ENCODE data around the gene GPR137B.
"Not testable (repeated sequence)": the region's sequence is repeated elsewhere in the genome, so short reads cannot be mapped to it uniquely, and the experiment has no call there.

Gene GPR137B

DNA sequence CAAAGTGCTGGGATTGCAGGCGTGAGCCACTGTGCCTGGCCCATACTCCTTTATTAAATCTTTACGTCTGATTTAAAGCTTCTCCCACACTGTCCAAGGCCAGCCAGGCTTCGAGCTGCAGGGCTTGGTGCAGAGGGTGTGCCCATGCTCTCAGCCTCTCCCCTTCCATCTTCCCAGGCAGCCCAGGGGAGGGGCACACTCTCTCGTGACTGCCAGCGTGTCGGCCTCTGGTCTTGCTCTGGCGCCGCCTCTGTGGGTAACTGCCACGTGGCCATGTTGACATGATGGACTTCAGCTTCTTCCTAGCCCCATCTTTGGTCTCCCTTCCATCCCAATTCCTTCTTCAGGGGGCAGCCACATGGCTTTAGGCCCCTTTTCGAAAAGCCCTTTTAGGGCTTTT is 4.7 kb downstream of the GPR137B start:
- DNase-seq: no peak

DNA sequence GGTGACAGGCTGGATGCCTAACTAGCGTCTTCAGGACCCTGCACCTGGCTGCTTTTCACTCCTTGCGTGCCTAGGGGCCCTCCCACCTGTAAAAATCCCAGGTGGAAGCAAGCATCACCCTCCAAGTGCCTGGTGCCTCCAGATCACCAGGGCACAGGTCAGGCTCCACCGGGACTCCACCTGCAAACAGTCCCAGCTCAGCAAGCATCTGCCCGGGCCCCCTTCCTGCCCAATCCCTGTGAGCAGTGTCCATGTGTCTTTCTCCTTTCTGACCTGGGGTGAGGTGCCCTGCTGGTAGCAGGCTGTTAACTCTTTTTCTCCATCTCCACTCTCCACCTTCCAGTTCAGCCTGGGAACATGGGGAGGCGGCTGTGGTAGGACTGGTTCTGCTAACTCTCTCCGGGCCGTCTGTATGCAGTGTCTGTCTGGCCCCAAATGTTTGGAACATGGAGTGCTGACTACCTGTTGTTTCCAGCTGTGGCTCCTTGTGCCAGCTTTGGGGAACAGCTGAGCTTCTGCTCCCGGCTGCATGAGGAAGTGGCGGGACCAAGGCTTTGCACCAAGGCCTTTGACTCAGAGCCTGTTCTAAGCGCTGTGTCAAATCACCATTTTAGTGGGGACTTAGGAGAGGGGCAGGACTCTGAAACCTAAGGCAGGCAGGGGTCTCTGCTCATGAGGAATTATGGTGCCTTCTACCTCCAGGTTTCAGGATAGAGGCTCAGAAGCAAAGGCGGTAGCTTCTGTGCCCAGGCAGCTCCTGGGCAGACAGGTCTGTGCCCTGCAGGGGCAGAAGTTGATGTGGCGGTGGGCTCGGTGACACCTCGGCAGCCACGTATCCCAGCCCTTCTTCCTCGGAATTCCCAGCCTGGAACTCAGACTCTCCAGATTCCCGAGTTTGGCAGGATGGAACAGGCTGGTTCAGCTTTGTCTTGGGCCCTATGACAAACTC is 5.5 kb downstream of the GPR137B start:
- DNase-seq: no peak

DNA sequence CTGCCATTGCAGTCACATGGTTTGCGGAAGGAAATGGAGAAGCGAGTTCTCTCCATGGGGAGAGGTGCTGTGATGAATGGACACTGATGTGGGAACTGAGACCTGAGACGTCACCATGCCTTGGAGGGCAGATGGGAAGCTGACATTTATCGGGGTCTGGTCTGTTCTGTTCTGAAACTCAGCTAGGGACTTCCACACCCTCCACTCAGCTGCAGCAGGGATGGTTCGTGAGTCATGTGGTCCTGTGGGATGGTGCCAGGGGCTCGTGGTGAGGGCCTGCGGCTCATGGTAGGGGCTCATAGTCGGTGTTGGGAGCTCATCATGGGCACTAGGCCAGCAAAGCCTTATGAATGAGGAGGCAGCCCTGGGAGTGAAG is 6.1 kb downstream of the GPR137B start:
- DNase-seq: no peak

DNA sequence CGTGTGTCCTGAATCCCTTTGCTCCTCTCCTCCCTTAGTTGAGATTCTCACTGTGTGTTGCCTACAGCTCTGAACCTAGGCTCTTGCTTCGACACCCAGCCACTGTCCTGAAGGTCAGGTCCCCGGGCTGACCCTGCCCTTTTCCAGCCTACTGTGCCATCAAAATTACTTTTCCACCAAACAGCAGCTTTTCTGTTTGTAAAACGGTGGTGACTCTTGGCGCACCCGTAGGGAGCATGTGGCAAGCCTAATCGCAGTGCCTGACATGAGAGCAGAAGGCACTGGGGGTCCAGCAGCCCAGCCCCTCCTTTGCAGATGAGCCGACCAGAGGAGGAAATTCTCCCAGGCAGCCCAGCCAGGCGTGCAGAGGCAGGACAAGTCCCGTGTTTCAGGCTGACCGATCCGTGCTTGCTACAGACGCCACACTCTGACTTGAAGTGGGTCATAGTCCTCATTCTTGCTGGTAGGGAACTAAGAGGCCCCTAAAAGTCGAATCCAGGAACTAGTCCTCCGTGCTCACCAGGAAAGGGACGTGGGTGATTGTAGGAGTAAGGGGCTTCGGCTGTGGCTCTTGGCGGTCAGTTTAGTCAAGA is 6.8 kb downstream of the GPR137B start:
- no peak for DNase-seq

DNA sequence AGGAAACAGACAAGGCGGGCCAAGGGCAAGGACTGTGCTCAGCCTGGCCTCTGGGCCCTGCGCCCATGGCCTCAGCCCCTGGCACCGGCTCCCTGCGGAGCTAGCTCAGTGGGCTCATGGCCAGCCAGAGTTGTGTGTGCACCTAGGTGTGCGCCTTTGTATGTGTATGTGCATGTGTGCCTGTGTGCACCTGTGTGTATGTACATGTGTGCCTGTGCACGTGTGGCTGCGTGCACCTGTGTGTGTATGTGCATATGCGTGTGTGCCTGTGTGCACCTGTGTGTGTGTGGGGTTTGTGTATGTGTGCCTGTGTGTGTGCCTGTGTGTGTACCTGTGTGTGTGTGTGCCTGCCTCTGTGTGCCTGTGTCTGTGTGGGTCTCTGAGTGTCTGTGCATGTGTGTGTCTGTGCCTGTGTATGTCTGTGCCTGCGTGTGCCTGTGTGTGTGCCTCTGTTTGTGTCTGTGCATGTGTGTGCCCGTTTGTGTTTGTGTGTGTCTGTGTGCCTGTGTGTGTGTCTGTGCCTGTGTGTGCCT is 7.4 kb downstream of the GPR137B start:
- no peak for DNase-seq

DNA sequence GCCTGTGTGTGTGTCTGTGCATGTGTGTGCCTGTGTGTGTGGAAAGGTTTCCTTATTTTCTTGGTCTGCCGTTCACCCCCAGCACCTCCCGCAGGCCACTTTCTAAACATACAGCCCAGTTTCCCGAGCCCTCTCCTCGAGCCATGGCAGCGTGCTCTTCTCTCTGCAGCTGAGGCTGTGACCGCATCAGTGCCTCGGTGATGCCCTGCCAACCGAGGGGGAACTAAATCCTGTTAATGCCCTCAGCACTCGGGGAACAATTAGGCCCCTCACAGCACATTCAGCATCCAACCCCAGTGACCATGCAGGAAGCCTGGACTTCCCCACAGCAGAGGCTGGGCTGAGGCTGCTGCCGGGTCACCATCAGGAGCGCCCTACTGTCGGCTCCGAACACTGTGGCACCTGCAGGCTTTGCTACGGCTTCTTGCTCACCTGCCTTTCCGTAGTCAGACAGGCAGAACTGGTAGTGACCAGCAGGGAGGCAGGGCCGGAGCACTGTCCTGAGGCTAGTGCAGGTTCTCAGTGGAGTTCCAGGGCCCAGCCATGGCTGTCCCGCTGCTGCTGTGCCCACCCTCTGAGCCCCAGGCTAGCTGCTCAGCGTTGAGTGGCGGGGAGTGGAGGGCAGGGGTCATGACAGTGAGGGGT is 8.1 kb downstream of the GPR137B start:
- DNase-seq: no peak

DNA sequence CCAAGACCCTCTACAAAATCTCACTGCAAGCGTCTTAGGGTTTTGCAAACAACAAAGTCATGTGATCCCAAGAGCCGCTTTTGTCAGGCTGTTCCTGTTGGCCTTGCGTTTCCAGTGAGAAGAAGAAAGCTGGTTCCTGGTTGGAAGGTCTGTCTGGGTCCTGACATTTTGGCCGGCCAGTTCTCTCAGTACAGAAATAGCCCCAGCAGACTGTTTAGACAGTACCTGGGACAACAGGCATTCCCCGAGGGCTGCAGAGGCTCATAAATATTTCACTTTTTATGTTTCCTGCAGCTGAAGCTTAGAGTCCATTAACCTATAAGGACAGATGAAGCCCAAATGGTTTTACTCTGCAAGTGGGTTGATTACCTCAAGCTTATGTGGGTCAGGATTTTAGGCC is 8.6 kb downstream of the GPR137B start:
- DNase-seq: no peak

DNA sequence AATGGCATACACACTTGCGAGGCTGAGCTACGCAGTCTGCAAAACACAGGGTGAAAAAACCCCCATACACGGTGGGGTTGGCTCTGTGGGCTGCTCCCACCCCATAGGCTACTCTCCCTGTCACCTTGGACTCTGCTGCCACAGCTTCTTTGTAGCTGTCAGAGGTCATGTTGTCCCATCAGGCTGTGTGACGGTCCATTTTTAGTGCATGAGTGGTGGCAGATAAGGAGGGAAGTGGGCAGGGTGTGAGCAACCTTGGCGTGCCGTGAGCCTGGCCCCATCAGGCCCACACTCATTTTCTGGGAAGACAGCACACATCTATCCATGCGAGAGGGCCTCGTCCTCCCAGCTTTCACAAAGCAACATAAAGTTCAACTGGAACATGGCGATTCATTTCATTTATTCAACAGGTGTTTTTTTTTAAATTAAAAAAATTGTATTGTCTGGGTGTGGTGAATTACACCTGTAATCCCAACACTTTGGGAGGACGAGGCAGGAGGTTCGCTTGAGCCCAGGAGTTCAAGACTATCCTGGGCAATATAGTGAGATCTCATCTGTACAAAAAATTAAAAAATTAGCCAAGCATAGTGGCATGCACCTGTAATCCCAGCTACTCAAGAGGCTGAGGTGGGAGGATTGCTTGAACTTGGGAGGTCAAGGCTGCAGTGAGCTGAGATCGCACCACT is 9.5 kb downstream of the GPR137B start:
- no peak for DNase-seq

DNA sequence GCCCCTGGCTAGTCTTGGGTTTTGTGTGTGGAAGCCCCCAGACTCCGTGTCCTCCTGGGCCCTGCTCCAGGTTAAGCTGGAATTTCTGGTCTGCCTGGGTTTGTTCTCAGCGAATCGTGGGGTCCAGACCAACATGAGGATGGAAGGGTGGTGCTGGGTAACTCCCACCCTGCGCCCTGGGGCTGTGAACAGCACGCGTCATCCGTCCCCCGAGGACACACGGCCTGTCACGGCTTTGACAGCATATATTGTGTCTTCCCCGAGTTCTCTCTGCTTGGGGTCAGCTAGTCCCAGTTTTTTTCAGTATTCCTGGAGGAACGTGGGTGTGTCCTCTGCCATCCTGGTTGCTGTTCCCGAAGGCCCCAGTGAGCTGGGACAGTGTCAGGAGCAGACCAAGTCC is 11.8 kb downstream of the GPR137B start:
- DNase-seq: no peak

DNA sequence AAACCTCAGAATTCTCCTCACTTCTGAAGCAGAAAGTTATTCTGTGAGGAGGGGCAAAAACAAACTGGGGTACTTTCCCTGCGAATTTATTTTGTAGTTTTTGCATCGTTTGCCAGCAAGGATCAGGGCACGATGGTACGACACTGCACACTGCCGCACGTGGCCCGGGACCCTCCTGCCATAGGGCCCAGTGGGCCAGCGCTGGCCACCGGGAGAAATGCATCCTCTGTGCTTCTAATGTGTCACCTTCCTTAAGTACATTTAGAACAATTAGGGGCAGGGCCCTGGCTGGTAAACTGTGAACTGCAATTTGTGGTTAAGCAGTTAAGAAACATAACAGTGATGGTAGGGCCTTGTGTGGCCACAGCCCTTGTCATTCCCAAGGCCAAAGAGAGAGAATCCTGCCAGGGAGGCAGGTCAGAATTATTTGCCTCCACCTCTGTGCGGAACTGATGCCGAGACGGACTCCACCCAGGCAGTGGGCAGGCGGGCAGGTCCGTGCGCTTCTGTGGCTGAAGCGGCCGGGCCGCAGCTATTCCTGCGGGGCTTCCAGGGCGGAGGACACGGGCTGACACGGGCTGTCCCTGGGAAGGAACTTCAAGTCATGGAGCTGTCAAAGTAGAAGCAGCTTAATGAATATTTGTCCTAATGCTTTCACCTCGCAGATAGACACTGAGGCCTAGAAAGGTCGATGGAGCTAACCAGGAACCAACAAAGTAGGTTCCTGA is 12.5 kb downstream of the GPR137B start:
- no peak for DNase-seq

DNA sequence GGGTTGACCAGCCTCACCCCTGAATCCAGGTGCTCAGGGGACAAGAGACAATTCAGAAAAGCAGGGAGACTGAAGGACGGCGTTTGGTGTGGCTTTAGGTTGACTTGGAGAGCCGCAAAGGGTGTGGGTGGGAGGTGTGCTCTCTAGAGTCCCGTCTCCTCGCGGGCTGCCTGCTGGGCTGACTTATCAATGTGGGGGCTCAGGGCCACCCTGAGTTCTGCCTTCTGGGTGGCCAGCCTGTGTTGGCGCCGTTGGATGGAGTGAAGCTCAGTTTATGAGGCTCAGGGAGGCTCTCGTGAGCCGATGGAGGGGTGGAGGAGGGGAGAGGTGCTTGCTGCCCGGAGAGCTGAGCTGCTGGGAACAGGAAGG is 13.0 kb downstream of the GPR137B start:
- no peak for DNase-seq

DNA sequence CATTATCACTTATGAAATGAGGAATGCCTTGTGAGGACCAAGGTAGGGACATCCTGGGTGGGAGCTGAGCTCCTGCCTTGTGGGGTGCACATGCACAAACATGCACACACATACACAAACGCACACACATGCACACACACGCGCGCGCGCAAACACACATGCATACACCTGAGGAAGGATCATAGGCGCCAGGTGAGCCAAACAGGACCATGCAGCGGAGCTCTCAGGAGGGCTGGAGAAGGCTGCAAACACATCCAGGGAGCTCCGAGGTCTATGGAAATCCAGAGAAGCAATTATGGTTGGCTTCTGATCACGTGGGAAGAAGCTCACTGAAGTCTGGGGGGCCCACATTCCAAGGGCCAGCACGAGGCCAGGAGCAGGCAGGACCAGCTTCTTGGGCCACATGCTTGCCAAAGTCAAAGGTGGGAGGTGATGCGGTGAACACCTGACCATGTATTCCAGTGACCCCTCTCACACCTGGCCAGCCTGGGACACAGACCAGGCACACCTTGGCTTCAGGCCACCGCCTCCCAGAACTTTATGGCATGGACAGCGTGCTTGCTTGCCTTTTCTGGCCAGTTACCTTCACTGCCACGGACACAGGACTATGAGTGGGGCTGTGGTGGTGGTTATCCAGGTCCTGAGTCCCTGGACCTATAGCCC is 13.6 kb downstream of the GPR137B start:
- no peak for DNase-seq

DNA sequence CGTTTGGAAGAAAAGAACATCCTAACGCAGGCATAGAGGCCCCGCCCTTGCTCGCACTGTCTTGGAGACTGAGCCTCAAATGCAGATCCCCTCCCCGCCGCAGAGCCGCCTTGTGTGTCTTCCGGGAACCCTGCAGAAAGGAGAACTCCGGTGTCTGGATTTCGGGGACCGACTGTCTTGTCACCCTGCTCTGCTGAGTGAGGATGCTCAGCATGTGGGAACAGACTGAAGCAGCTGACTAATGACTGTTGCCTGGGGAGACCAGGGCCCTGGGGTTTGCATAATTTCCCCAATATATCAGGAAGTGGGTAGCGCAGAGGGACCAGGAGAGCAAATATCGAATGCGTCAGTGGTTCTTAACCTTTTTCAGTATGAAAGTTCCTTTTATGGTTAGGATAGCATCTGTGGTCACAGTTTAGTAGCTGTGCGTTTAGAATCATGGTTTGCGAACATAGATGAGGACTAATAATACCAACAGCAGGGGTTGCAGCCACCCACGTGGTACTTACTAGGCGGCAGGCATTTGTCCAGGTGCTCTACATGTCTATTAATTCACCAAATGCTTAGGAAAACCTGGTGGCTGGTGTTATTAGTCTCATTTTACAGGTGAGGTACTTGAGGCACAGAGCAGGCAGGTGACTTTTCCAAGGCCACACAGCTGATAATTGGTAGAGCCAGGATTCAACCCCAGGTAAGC is 14.3 kb downstream of the GPR137B start:
- DNase-seq: peak; percentile 62

DNA sequence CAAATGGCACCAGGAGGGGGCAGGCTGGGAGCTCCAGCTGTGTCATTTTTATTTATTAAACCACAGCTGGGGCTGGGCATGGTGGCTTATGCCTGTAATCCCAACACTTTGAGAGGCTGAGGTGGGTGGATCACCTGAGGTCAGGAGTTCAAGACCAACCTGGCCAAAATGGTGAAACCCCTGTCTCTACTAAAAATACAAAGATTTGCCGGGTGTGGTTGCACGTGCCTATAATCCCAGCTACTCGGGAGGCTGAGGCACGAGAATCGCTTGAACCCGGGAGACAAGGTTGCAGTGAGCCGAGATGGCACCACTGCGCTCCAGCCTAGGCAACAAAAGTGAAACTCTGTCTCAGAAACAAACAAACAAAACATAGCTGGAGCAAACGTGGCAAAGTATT is 15.7 kb downstream of the GPR137B start:
- DNase-seq: not testable (repeated sequence)

DNA sequence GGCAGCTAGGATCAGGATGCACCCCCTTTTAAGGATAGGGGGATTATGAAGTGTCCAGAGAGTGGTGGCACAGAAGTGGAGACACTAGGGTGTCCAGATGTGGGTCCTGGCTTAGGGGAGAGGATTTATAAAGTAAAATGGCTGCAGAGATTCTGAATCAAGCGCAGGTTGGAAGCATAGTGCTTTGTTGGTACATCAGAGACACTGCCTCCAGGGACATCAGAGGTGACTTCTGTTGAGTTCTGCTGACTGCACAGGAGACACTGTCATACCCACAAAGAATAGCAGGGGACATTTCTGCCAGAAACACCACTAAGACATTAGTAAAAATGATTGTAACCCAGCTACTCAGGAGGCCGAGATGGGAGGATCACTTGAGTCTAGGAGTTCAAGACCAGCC is 16.4 kb downstream of the GPR137B start:
- no peak for DNase-seq

DNA sequence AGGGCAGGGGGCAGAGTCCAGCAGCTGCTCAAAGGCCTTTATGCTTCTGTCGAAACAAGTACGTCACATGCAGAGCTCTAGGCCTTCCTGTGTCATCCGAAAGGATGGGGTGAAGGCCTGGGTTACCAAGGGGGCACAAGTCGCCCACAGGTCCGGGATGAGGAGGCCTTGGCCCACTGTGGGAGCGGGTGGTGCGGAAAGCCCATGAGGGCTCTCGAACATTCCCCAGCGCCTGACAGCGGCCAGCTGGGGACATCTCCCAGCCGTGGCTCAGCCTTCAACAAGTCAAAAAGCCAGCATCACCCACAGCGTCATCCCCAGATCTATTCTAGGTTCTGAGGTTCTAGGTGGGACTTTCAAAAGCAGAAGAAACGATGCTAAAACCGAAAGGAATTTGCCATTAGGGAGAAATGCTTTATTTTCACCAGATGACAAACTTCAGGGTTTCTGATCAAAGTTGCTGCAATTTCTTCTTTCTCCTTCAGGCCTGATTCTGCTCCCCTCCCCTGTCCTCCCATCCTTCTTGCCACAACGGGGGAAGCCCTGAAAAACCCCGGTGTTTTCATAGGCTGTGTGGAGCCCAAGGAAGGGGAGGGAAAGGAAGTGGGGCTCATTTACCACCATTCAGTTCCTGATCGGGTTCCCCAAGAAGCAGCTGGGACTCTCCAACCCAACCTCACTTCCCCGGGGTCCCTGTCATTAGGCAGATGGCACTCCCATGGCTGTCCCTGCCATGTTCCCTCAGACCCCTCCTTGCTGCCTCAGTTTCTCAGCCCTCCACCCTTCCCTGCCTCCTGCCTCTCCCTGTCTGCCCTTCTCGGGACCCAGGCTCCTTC is 17.6 kb downstream of the GPR137B start:
- DNase-seq: no peak

DNA sequence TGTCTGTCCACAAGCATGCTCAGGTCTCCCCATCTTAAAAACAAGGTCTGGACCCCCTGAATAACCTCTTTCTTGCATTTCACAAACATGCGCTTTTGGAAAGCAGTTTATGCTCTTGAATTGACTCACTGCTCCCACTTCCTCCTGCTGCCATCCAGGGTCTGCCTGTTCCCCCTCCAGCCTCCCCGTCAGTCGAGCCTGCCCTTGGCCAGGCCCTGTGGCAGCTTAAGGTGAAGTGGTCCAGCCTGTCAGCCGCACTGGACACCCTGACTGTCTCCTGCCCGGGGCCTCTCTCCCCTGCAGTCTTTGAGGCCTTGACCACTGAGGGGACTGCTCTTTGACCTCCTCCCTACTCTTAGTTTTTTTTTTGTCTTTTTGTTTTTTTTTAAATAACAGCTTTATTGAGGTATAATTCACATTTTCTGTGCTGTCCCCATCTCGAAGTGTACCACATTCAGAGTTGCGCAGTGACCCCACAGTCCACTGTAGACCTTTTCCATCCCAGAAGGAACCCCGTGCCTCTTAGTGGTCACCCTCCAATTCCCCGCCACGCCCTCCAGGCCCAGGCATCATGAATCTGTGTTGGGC is 18.3 kb downstream of the GPR137B start:
- DNase-seq: no peak

DNA sequence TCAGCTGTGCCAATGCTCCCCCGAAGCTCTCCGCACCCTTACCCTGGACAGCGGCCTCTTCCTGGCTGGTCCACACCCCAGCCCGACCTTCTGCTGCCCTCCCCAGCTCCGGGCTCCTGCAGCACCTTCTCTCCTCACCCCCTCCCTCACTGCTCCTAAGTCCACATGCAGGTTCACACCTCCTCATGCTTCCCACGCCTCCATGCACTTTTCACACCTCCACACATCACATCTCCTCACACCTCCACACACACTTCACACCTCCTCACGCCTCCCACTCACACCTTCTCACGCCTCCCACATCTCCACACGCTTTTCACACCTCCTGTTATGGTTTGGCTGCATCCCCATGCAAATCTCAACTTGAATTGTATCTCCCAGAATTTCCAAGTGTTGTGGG is 18.9 kb downstream of the GPR137B start:
- no peak for DNase-seq

DNA sequence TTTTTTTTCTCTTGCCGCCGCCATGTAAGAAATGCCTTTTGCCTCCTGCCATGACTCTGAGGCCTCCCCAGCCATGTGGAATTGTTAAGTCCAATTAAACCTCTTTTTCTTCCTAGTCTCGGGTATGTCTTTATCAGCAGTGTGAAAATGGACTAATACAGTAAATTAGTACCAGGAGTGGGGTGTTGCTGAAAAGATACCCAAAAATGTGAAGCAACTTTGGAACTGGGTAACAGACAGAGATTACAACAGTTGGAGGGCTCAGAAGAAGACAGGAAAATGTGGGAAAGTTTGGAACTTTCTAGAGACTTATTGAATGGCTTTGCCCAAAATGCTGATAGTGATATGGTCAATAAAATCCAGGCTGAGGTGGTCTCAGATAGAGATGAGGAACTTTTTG is 19.4 kb downstream of the GPR137B start:
- DNase-seq: not testable (repeated sequence)
